K562 (cell line): ENCODE data around the gene UBE2E2. TPM values are rescaled to one million over a fixed set of nuclear protein-coding genes. Genes with fewer than 3 reads are reported as not detected.

ENCODE experiments used
- ATAC-seq: fragments of 200-7000 bp; cut with Tn5 transposase; 3 replicates; pipeline ENCODE4 v1.9.1; 2020; ENCODE audit warnings: moderate library complexity
- BruUV-seq: library from RNA; stranded (reverse); fragments of 400-500 nt; replicated peaks from 2 replicates; lab custom pipeline; 2021; lab: Mats Ljungman, UMichigan
- CTCF ChIA-PET: fragments of 300-600 bp; formaldehyde crosslinking; extraction: SDS; loops from one replicate; lab custom pipeline; 2021; ENCODE audit warnings: low intra/inter-chr PET ratio; lab: Yijun Ruan, JAX
- POLR2A ChIA-PET: fragments of 300-600, 350-650 bp; sonication (Branson Sonifier 250); formaldehyde crosslinking; extraction: SDS; loops from one replicate; lab custom pipeline; 2021; ENCODE audit warnings: antibody characterized with exemption, inconsistent platforms; lab: Yijun Ruan, JAX
- DNase-seq, 4 experiments: peaks; one replicate each; pipeline versions ENCODE4 v3.0.0 to v3.0.0-alpha.2; 2011 to 2018; ENCODE audit warnings: low spot score in 3 of 4, mixed read lengths in 3 of 4; ENCODE audit errors: extremely low read depth in 1 of 4
- FAIRE-seq: peaks from 2 replicates; lab custom pipeline; 2011; peaks lifted over from hg19 to GRCh38; lab: Jason Lieb, UNC
- H2AFZ ChIP-seq: 2 replicates; pipeline ENCODE4 v1.6.0; 2011; ENCODE audit warnings: low read depth, low read length, control low read depth, inconsistent platforms
- H3K27ac ChIP-seq: fragments of 200-600 bp; 3 replicates; pipeline ENCODE4 v1.8.0; 2011; ENCODE audit warnings: low read depth, mild to moderate bottlenecking, control low read depth, inconsistent platforms, low read length, moderate library complexity, mixed read lengths; ENCODE audit errors: extremely low read depth
- H3K27me3 ChIP-seq, 2 experiments: fragments of 300-600 bp in 1 of 2; 2 replicates in 1 of 2; 3 replicates in 1 of 2; pipeline versions ENCODE4 v1.6.0 to v1.8.0; 2011; ENCODE audit warnings: inconsistent platforms in 2 of 2, low read length in 2 of 2, mild to moderate bottlenecking in 1 of 2, mixed read lengths in 1 of 2, moderate library complexity in 1 of 2; ENCODE audit not compliant: control insufficient read depth in 2 of 2, insufficient read depth in 2 of 2
- H3K36me3 ChIP-seq: fragments of 300-600 bp; 3 replicates; pipeline ENCODE4 v1.8.0; 2011; ENCODE audit warnings: mild to moderate bottlenecking, low read length, inconsistent platforms; ENCODE audit not compliant: control insufficient read depth, insufficient read depth
- H3K4me1 ChIP-seq, 2 experiments: fragments of 200-600 bp in 1 of 2; replicated peaks in 1 of 2; 2 replicates in 1 of 2; 3 replicates in 1 of 2; pipeline versions ENCODE4 v1.5.1 to v1.8.0; 2011; ENCODE audit warnings: inconsistent platforms in 2 of 2, low read length in 2 of 2, mild to moderate bottlenecking in 1 of 2, mixed read lengths in 1 of 2, moderate library complexity in 1 of 2; ENCODE audit not compliant: control insufficient read depth in 2 of 2, insufficient read depth in 2 of 2
- H3K4me2 ChIP-seq: 2 replicates; pipeline ENCODE4 v1.6.1; 2011; ENCODE audit warnings: low read length, control low read depth, inconsistent platforms, mixed read lengths; ENCODE audit not compliant: insufficient read depth
- H3K4me3 ChIP-seq: fragments of 200-600 bp; sonication (generic), shearing (Covaris generic); 2 replicates; pipeline ENCODE4 v1.5.1; 2016; ENCODE audit warnings: control low read depth, inconsistent platforms
- H3K79me2 ChIP-seq: fragments of 200-600 bp; 3 replicates; pipeline ENCODE4 v1.8.0; 2011; ENCODE audit warnings: low read length, inconsistent platforms; ENCODE audit not compliant: control insufficient read depth, insufficient read depth
- H3K9ac ChIP-seq, 2 experiments: 2 replicates each; pipeline versions ENCODE4 v1.6.0 to v1.6.1; 2011; ENCODE audit warnings: low read depth in 2 of 2, low read length in 2 of 2, control low read depth in 1 of 2, inconsistent platforms in 1 of 2, mild to moderate bottlenecking in 1 of 2, mixed read lengths in 1 of 2; ENCODE audit not compliant: insufficient read depth in 1 of 2
- H3K9me1 ChIP-seq: one replicate; pipeline ENCODE4 v1.6.0; 2011; ENCODE audit warnings: inconsistent platforms, mild to moderate bottlenecking, low read length, moderate library complexity; ENCODE audit not compliant: control insufficient read depth, insufficient read depth
- H3K9me3 ChIP-seq: replicated peaks from 2 replicates; pipeline ENCODE4 v1.5.1; 2011; ENCODE audit warnings: low read depth, low read length, inconsistent platforms; ENCODE audit not compliant: control insufficient read depth, insufficient read depth
- H4K20me1 ChIP-seq: replicated peaks from 2 replicates; pipeline ENCODE4 v1.6.1; 2011; ENCODE audit warnings: low read length, inconsistent platforms, mixed read lengths; ENCODE audit not compliant: control insufficient read depth, insufficient read depth
- CHD2 ChIP-seq: IDR thresholded peaks from 2 replicates; pipeline ENCODE4 v1.6.1; 2011; ENCODE audit warnings: low read depth, low read length
- FOXA1 ChIP-seq: fragments of 450-650 bp; IDR thresholded peaks from 2 replicates; pipeline ENCODE4 v1.6.1; 2016; ENCODE audit warnings: mild to moderate bottlenecking, borderline replicate concordance
- HDGF ChIP-seq: fragments of 450-650 bp; IDR thresholded peaks from 2 replicates; pipeline ENCODE4 v1.6.1; 2016
- MXD1 ChIP-seq: fragments of 250-450 bp; sonication (Bioruptor Pico); IDR thresholded peaks from 2 replicates; pipeline ENCODE4 v1.8.0; 2021; ENCODE audit warnings: borderline replicate concordance, mild to moderate bottlenecking, moderate library complexity; ENCODE audit not compliant: poor library complexity, severe bottlenecking
- NCOR1 ChIP-seq: fragments of 450-650 bp; IDR thresholded peaks from 2 replicates; pipeline ENCODE4 v1.6.1; 2016; ENCODE audit warnings: mild to moderate bottlenecking, moderate library complexity
- SAFB ChIP-seq: fragments of 200-400 bp; formaldehyde crosslinking; IDR thresholded peaks from 2 replicates; pipeline ENCODE4 v1.6.1; 2017; ENCODE audit warnings: low read depth, low read length, borderline replicate concordance
- TCF7L2 ChIP-seq: fragments of 150-350 bp; IDR thresholded peaks from 2 replicates; pipeline ENCODE4 v1.6.1; 2016; ENCODE audit warnings: low read depth, mild to moderate bottlenecking, low read length, moderate library complexity
- YBX1 ChIP-seq: fragments of 450-650 bp; IDR thresholded peaks from 2 replicates; pipeline ENCODE4 v1.7.1; 2016; ENCODE audit warnings: mild to moderate bottlenecking
- ZKSCAN1 ChIP-seq: fragments of 150-350 bp; IDR thresholded peaks from 2 replicates; pipeline ENCODE4 v1.6.1; 2016; ENCODE audit warnings: low read depth, low read length
- ZNF12 ChIP-seq: sonication (generic); formaldehyde crosslinking; IDR thresholded peaks from 2 replicates; pipeline ENCODE4 v1.4.0; 2020; ENCODE audit warnings: mild to moderate bottlenecking, missing genetic modification reagents
- ZNF197 ChIP-seq: fragments of 200-800 bp; sonication (Bioruptor generic); IDR thresholded peaks from 2 replicates; pipeline ENCODE4 v1.6.1; 2016; ENCODE audit warnings: low read depth, missing genetic modification characterization, missing compliant biosample characterization
- WGBS: fragments of 100-300 bp; shearing (Covaris generic); methylation state at CpG from one replicate; pipeline ENCODE4 v1.1.6; 2016; ENCODE audit warnings: low coverage, mixed read lengths; ENCODE audit not compliant: insufficient coverage; ENCODE audit errors: missing lambda C conversion rate; 5-methylcytosine and 5-hydroxymethylcytosine counted together
- in situ Hi-C: fragments of 300-500 bp; cut with MboI; formaldehyde crosslinking; loops from 4 replicates; pipeline ENCODE4 v1.15.0; 2018; ENCODE audit warnings: inconsistent platforms, mixed read lengths
- intact Hi-C: fragments of 100-400 bp; cut with micrococcal nuclease; formaldehyde crosslinking; loops from 2 replicates; pipeline ENCODE4 v1.14.2; 2022
- polyA plus RNA-seq, 8 experiments: library from polyadenylated mRNA; depleted of rRNA in 4 of 8; stranded (reverse) in 5 of 8; unstranded in 3 of 8; fragments of >200 nt; fragmentation: Nextera tagmentation in 2 of 8; fragmentation: Illumina TruSeq in 1 of 8; extraction: Ambion mirVana in 2 of 8; extraction: Trizol in 1 of 8; gene quantifications; 2 replicates each; pipeline versions ENCODE4 v1.2.1 to v1.2.3, GENCODE V29; 2011 to 2014; ENCODE audit warnings: inconsistent platforms in 1 of 8, missing spikeins in 1 of 8
- total RNA-seq, 7 experiments: library from RNA; depleted of rRNA in 6 of 7; stranded (reverse); fragments of >200 nt in 6 of 7; fragmentation: Illumina TruSeq in 2 of 7; extraction: Trizol in 2 of 7; gene quantifications; 2 replicates each; pipeline versions ENCODE4 v1.2.1 to v1.2.3, GENCODE V29; 2011 to 2021; ENCODE audit warnings: low replicate concordance in 1 of 7
- TF ChIP-seq, protein P1 (sequence below): fragments of 450-650 bp; formaldehyde crosslinking; IDR thresholded peaks from 2 replicates; pipeline ENCODE4 v1.4.0; 2020; ENCODE audit warnings: mild to moderate bottlenecking, moderate library complexity
- TF ChIP-seq, protein P2 (sequence below): fragments of 250-450 bp; sonication (Bioruptor Pico); IDR thresholded peaks from 2 replicates; pipeline ENCODE4 v1.5.0; 2021

UBE2E2 gene
- total and polyA plus RNA-seq, 9 of the 15 experiments (the other 6 are each of a cell fraction or from before 2014, with no cell fraction given), result 0.22 to 5.1 (median 1.9) TPM

- TF ChIP-seq ZKSCAN1, result no peak
- TF ChIP-seq, protein P1, sequence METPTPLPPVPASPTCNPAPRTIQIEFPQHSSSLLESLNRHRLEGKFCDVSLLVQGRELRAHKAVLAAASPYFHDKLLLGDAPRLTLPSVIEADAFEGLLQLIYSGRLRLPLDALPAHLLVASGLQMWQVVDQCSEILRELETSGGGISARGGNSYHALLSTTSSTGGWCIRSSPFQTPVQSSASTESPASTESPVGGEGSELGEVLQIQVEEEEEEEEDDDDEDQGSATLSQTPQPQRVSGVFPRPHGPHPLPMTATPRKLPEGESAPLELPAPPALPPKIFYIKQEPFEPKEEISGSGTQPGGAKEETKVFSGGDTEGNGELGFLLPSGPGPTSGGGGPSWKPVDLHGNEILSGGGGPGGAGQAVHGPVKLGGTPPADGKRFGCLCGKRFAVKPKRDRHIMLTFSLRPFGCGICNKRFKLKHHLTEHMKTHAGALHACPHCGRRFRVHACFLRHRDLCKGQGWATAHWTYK, result no peak
- TF ChIP-seq NCOR1, result no peak
- TF ChIP-seq, all 486 proteins: peak for 0
Observed at GRCh38 chr3:23600167-23600871, 397.2 kb downstream of the UBE2E2 start (continued).

GRCh38 chr3:23601091-23601822 lies 398.1 kb downstream of the UBE2E2 start:
- TF ChIP-seq HDGF (no peak), YBX1 (no peak), MXD1 (CRISPR knock-in tag) (no peak), CHD2 (no peak), ZNF12 (no peak), SAFB (no peak), FOXA1 (no peak), ZNF197 (no peak), TCF7L2 (no peak)
- TF ChIP-seq, protein P2, sequence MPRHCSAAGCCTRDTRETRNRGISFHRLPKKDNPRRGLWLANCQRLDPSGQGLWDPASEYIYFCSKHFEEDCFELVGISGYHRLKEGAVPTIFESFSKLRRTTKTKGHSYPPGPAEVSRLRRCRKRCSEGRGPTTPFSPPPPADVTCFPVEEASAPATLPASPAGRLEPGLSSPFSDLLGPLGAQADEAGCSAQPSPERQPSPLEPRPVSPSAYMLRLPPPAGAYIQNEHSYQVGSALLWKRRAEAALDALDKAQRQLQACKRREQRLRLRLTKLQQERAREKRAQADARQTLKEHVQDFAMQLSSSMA (CRISPR knock-in tag), result no peak
- Histone ChIP-seq H3K79me2 (no peaks in the 10 kb centered on the region), H3K4me1 (no peaks in the 10 kb centered on the region), H2AFZ (no peak overlapping the region), H4K20me1 (no peaks in the 10 kb centered on the region), H3K4me3 (no peak overlapping the region), H3K27me3 (peaks cover 10 to 15% of the 10 kb centered on the region in 2 experiments; a peak in 3 of 5 replicates), H3K27ac (no peak overlapping the region), H3K36me3 (no peaks in the 10 kb centered on the region), H3K9ac (no peak overlapping the region), H3K9me1 (no peaks in the 10 kb centered on the region), H3K9me3 (no peaks in the 10 kb centered on the region), H3K4me2 (no peak overlapping the region)
- FAIRE-seq (no peak), DNase-seq (no peak), ATAC-seq (no peak)
- CTCF ChIA-PET, result no interaction called here
- intact Hi-C loops, result no loop called here
- in situ Hi-C loops, result no loop called here
- POLR2A ChIA-PET, result interaction anchor here (0.7 kb wide), 1 partner anchor 199 kb away, joined by 3 read pairs; no protein-coding TSS in a partner anchor
- WGBS, result under 1% methylated on average over 11 of the region's 11 CpGs
- BruUV-seq, result no TSS peak
